Right ventricle myocardium superior (tissue), 1 donor: ENCODE results near the gene GRAP2. TPM values are rescaled to one million over a fixed set of nuclear protein-coding genes. Genes with fewer than 3 reads are reported as not detected.
"Not testable (repeated sequence)": the region's sequence is repeated elsewhere in the genome, so short reads cannot be mapped to it uniquely, and the experiment has no call there.

Experiments
- ATAC-seq: fragments of 200-7000 bp; cut with Tn5 transposase; one replicate; pipeline ENCODE4 v1.9.1; 2020; ENCODE audit warnings: mild to moderate bottlenecking; ENCODE audit not compliant: poor library complexity
- DNase-seq: peaks from one replicate; pipeline ENCODE4 v3.0.0-alpha.2; 2020
- intact Hi-C: fragments of 100-400 bp; cut with DNase I; formaldehyde crosslinking; loops from one replicate; pipeline ENCODE4 v1.11.2; 2022
- total RNA-seq: library from RNA; stranded (reverse); fragmentation: NEBNext Ultra II Directional; extraction: Animal tissue kit (Norgen Biotek cat#: 25700); gene quantifications from one replicate; pipeline ENCODE4 v1.2.1, GENCODE V29; 2021
- donor health status: DM: no; HTN: yes; CAD: no; lungs with severe emphysema.

GRAP2 gene
- total RNA-seq, 1 donor from 2014 or later: 1.6 TPM

GRCh38 chr22:39980596-39980995 lies 79.7 kb downstream of the GRAP2 start:
- intact Hi-C loops: no loop called here
- DNase-seq (no peak), ATAC-seq (no peak)

- no peak for ATAC-seq
- DNase-seq: no peak
- intact Hi-C loops: no loop called here
These were observed 82.5 kb downstream of the GRAP2 start for GRCh38 chr22:39983346-39983745.

- ATAC-seq (no peak), DNase-seq (no peak)
- intact Hi-C loops: no loop called here
These were observed 83.1 kb downstream of the GRAP2 start for GRCh38 chr22:39984006-39984405.

GRCh38 chr22:39984746-39985145 lies 83.9 kb downstream of the GRAP2 start:
- ATAC-seq: no peak
- DNase-seq: no peak
- intact Hi-C loops: no loop called here

- ATAC-seq (no peak), DNase-seq (no peak)
- intact Hi-C loops: no loop called here
These were observed 84.6 kb downstream of the GRAP2 start for GRCh38 chr22:39985383-39986035.

GRCh38 chr22:39988386-39989114 lies 87.7 kb downstream of the GRAP2 start:
- no peak for DNase-seq
- no peak for ATAC-seq
- intact Hi-C loops: no loop called here

GRCh38 chr22:39989633-39990032 lies 88.7 kb downstream of the GRAP2 start:
- ATAC-seq: peak; percentile 48
- DNase-seq: no peak
- intact Hi-C loops: no loop called here

GRCh38 chr22:39990686-39991085 lies 89.8 kb downstream of the GRAP2 start:
- no peak for ATAC-seq
- intact Hi-C loops: no loop called here

GRCh38 chr22:39991159-39991860 lies 90.4 kb downstream of the GRAP2 start:
- intact Hi-C loops: no loop called here
- ATAC-seq: no peak
- DNase-seq: no peak

More at GRCh38 chr22:39990686-39991085, 89.8 kb downstream of the GRAP2 start:
- DNase-seq: no peak

- peak; percentile 63 for ATAC-seq
- intact Hi-C loops: no loop called here
These were observed 91.4 kb downstream of the GRAP2 start for GRCh38 chr22:39992088-39992826.

GRCh38 chr22:39992894-39993293 lies 92.0 kb downstream of the GRAP2 start:
- DNase-seq, ATAC-seq, intact Hi-C loops: not testable (repeated sequence)

More at GRCh38 chr22:39992088-39992826, 91.4 kb downstream of the GRAP2 start:
- no peak for DNase-seq

GRCh38 chr22:39994041-39994565 lies 93.2 kb downstream of the GRAP2 start:
- no peak for ATAC-seq
- DNase-seq: no peak
- intact Hi-C loops: no loop called here

GRCh38 chr22:39994566-39995392 lies 93.9 kb downstream of the GRAP2 start, which contains the start of gene FAM83F:
FAM83F (plus strand) TSS chr22:39994954; CDS start chr22:39995043, 89 bp downstream.
- ATAC-seq: no peak
- intact Hi-C loops: no loop called here
- DNase-seq: no peak

GRCh38 chr22:39995393-39996252 lies 94.7 kb downstream of the GRAP2 start:
- ATAC-seq (no peak), DNase-seq (no peak)
- intact Hi-C loops: no loop called here

- DNase-seq: no peak
- intact Hi-C loops: no loop called here
- no peak for ATAC-seq
These were observed 95.8 kb downstream of the GRAP2 start for GRCh38 chr22:39996732-39997131.

- DNase-seq: no peak
- intact Hi-C loops: no loop called here
- no peak for ATAC-seq
These were observed 96.5 kb downstream of the GRAP2 start for GRCh38 chr22:39997421-39997820.
